ENCODE results near the gene WSCD2. TPM values are rescaled to one million over a fixed set of nuclear protein-coding genes. Genes with fewer than 3 reads are reported as not detected.

Gene WSCD2
- total and polyA plus RNA-seq, 12 donors: 0.01 to 2.8 (median 0.44) TPM; not detected in 3

GRCh38 chr12:108247130-108247529, 118.0 kb downstream of the WSCD2 start:
- intact Hi-C loops (cut with DNase I): no loop called here
- H3K27me3 ChIP-seq: peaks cover 0 to 30% (median 15%) of the 10 kb centered on the region in 7 donors
- DNase-seq (no peak), ATAC-seq (no peak)
- H3K9me3 ChIP-seq: no peaks in the 10 kb centered on the region
- TF ChIP-seq, protein P1, sequence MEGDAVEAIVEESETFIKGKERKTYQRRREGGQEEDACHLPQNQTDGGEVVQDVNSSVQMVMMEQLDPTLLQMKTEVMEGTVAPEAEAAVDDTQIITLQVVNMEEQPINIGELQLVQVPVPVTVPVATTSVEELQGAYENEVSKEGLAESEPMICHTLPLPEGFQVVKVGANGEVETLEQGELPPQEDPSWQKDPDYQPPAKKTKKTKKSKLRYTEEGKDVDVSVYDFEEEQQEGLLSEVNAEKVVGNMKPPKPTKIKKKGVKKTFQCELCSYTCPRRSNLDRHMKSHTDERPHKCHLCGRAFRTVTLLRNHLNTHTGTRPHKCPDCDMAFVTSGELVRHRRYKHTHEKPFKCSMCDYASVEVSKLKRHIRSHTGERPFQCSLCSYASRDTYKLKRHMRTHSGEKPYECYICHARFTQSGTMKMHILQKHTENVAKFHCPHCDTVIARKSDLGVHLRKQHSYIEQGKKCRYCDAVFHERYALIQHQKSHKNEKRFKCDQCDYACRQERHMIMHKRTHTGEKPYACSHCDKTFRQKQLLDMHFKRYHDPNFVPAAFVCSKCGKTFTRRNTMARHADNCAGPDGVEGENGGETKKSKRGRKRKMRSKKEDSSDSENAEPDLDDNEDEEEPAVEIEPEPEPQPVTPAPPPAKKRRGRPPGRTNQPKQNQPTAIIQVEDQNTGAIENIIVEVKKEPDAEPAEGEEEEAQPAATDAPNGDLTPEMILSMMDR (IDR thresholded peaks at IDR 0.05): no peak
- H3K4me3 ChIP-seq: no peak overlapping the region
- no peaks in the 10 kb centered on the region for H3K36me3 ChIP-seq
- 82 to 83% methylated on average over 2 of the region's 2 CpGs for WGBS, 2 donors
- H3K27ac ChIP-seq: no peak overlapping the region
- H3K4me1 ChIP-seq: no peaks in the 10 kb centered on the region

DNA sequence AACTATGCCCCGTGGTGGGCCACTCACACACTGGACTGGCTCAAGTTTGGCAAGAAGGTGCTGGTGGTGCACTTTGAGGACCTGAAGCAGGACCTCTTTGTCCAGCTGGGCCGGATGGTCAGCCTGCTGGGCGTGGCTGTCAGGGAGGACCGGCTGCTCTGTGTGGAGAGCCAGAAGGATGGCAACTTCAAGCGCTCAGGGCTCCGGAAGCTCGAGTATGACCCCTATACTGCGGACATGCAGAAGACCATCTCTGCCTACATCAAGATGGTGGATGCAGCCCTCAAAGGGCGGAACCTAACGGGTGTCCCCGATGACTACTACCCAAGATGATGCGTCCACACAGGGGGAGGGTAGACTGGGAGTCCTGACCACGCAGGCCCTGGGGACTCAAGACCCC, 118.9 kb downstream of the WSCD2 start:
- intact Hi-C loops (cut with DNase I): no loop called here
- Histone ChIP-seq H3K36me3 (no peaks in the 10 kb centered on the region), H3K9me3 (no peaks in the 10 kb centered on the region), H3K27me3 (peaks cover 0 to 36% (median 15%) of the 10 kb centered on the region in 7 donors), H3K27ac (no peak overlapping the region), H3K4me3 (no peak overlapping the region), H3K4me1 (no peaks in the 10 kb centered on the region)
- WGBS, 2 donors: 88 to 92% methylated on average over 13 of the region's 13 CpGs
- TF ChIP-seq, protein P1 (IDR thresholded peaks at IDR 0.05): no peak
- DNase-seq (no peak), ATAC-seq (no peak)

DNA sequence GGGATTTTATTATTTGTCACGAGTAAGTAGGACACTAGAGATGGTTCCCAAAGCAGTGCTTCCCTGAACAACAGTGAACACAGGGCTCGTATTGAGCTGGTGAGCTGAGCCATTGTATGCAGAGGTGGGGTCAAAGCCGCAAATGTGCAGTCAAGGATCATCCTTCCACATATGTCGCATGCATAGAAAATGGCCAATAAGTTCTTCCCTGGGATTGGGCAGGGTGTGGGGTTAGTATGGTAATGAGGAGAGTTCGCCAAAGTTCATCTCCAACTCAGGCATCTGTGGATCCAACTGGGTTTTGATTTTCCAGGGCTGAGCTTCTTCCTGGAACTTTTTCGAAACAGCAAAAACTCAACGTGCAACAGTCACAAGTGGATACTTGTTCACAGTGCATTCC, 123.4 kb downstream of the WSCD2 start:
- H3K4me1 ChIP-seq: no peaks in the 10 kb centered on the region
- no peak for ATAC-seq
- 87 to 89% methylated on average over 7 of the region's 7 CpGs for WGBS, 2 donors

DNA sequence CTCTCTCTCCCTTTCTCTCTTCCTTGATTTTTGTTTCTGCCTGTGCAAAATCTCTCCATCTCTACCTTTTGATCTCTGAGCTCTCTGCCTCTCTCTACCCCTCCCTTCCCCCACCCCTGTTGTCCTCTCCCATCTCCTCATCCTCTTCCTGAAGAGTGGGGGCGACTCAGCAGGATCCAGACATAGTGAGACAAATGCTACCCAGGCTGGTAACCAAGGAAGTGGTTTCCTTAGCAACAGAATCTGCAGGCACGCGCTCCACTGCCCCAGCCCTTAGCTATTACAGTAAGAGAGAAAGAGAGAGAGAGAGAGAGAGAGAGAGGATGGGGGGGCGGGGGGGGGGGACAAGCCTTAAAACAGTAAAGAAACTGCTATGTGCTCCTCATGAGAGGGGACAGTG, 124.5 kb downstream of the WSCD2 start:
- TF ChIP-seq, protein P1 (IDR thresholded peaks at IDR 0.05): no peak
- Histone ChIP-seq H3K27ac (no peak overlapping the region), H3K4me1 (no peaks in the 10 kb centered on the region), H3K36me3 (no peaks in the 10 kb centered on the region), H3K9me3 (peaks cover 0 to 3% (median 0%) of the 10 kb centered on the region in 11 donors), H3K4me3 (no peak overlapping the region), H3K27me3 (peaks cover 0 to 37% (median 15%) of the 10 kb centered on the region in 7 donors)
- intact Hi-C loops (cut with DNase I): no loop called here
- ATAC-seq: no peak
- DNase-seq: no peak
- 3 to 10% methylated on average over 3 to 4 of the region's 4 CpGs for WGBS, 2 donors

More for the DNA sequence above, 123.4 kb downstream of the WSCD2 start:
- intact Hi-C loops (cut with DNase I): no loop called here
- TF ChIP-seq, protein P1 (IDR thresholded peaks at IDR 0.05): no peak
- Histone ChIP-seq H3K36me3 (no peaks in the 10 kb centered on the region), H3K27me3 (peaks cover 0 to 45% (median 15%) of the 10 kb centered on the region in 7 donors), H3K27ac (no peak overlapping the region), H3K4me3 (no peak overlapping the region), H3K9me3 (no peaks in the 10 kb centered on the region)
- no peak for DNase-seq

Data from heart right ventricle (tissue), 16 donors.